Stimulated activated memory B cell treated with anti-CD40 and anti-IgM and Interleukin-4, amounts not matched to agents 10 μg/mL and 1 μg/mL and 100 μg/mL, for 72 hours (primary cell): ENCODE results near the gene VWA7.
"Not testable (repeated sequence)": the region's sequence is repeated elsewhere in the genome, so short reads cannot be mapped to it uniquely, and the experiment has no call there.

Source experiments
- ATAC-seq: fragments of 150-1000 bp; cut with Tn5 transposase; 2 replicates; pipeline ENCODE4 v1.10.0; 2021
- H3K27ac Mint-ChIP-seq: one replicate; pipeline ENCODE4 v1.8.0; 2022; ENCODE audit warnings: mild to moderate bottlenecking, mixed read lengths
- H3K27me3 Mint-ChIP-seq: one replicate; pipeline ENCODE4 v1.8.0; 2022; ENCODE audit warnings: mixed read lengths
- H3K36me3 Mint-ChIP-seq: one replicate; pipeline ENCODE4 v1.8.0; 2022; ENCODE audit warnings: mixed read lengths
- H3K4me1 Mint-ChIP-seq: one replicate; pipeline ENCODE4 v1.8.0; 2022; ENCODE audit warnings: mixed read lengths
- H3K4me3 Mint-ChIP-seq: one replicate; pipeline ENCODE4 v1.8.0; 2022; ENCODE audit warnings: mild to moderate bottlenecking, moderate library complexity, mixed read lengths
- H3K9me3 Mint-ChIP-seq: one replicate; pipeline ENCODE4 v1.8.0; 2022; ENCODE audit warnings: mixed read lengths

VWA7 gene

GRCh38 chr6:31813465-31813849 lies 36.3 kb upstream of the VWA7 start:
- peaks cover 12% of the 10 kb centered on the region for H3K36me3 Mint-ChIP-seq
- ATAC-seq, result no peak
- H3K27me3 Mint-ChIP-seq, result no peaks in the 10 kb centered on the region
- H3K4me3 Mint-ChIP-seq, result no peak overlapping the region
- H3K9me3 Mint-ChIP-seq, result no peaks in the 10 kb centered on the region
- H3K27ac Mint-ChIP-seq, result peak overlapping the region; percentile 91
- H3K4me1 Mint-ChIP-seq, result peaks cover 34% of the 10 kb centered on the region

- H3K9me3 Mint-ChIP-seq, result no peaks in the 10 kb centered on the region
- H3K4me1 Mint-ChIP-seq, result peaks cover 26% of the 10 kb centered on the region
- ATAC-seq, result no peak
- no peak overlapping the region for H3K27ac Mint-ChIP-seq
- H3K4me3 Mint-ChIP-seq, result no peak overlapping the region
- H3K27me3 Mint-ChIP-seq, result no peaks in the 10 kb centered on the region
- H3K36me3 Mint-ChIP-seq, result peaks cover 12% of the 10 kb centered on the region
Observed at GRCh38 chr6:31811645-31812044, 34.5 kb upstream of the VWA7 start.

- H3K9me3 Mint-ChIP-seq, H3K27me3 Mint-ChIP-seq, H3K27ac Mint-ChIP-seq, H3K4me3 Mint-ChIP-seq, ATAC-seq: not testable (repeated sequence)
- Mint-ChIP-seq H3K36me3 (peaks cover 12% of the 10 kb centered on the region), H3K4me1 (peaks cover 31% of the 10 kb centered on the region)
Observed at GRCh38 chr6:31808599-31808998, 31.5 kb upstream of the VWA7 start.

- Mint-ChIP-seq H3K4me1 (peaks cover 24% of the 10 kb centered on the region), H3K36me3 (peaks cover 19% of the 10 kb centered on the region)
Observed at GRCh38 chr6:31806470-31807272, 29.5 kb upstream of the VWA7 start, which contains the start of gene LSM2. Gene LSM2, minus strand, starts transcription at chr6:31806966. Its CDS starts 209 bp downstream, at chr6:31806757.

GRCh38 chr6:31805939-31806469 lies 28.9 kb upstream of the VWA7 start:
- no peaks in the 10 kb centered on the region for H3K27me3 Mint-ChIP-seq
- peaks cover 19% of the 10 kb centered on the region for H3K36me3 Mint-ChIP-seq
- H3K4me3 Mint-ChIP-seq, result peak overlapping the region; percentile 98
- H3K9me3 Mint-ChIP-seq, result no peaks in the 10 kb centered on the region
- peak; percentile 34 for ATAC-seq
- peak overlapping the region; percentile 99 for H3K27ac Mint-ChIP-seq
- peaks cover 24% of the 10 kb centered on the region for H3K4me1 Mint-ChIP-seq

More at GRCh38 chr6:31806470-31807272, 29.5 kb upstream of the VWA7 start, which contains the start of gene LSM2:
- peak; percentile 98 for ATAC-seq
- Mint-ChIP-seq H3K4me3 (peak within 1 kb of the TSS; percentile 98), H3K27ac (peak within 1 kb of the TSS; percentile 99), H3K27me3 (no peaks in the 10 kb centered on the region), H3K9me3 (no peaks in the 10 kb centered on the region)

- peaks cover 30% of the 10 kb centered on the region for H3K4me1 Mint-ChIP-seq
- H3K27me3 Mint-ChIP-seq, ATAC-seq, H3K36me3 Mint-ChIP-seq, H3K4me3 Mint-ChIP-seq, H3K9me3 Mint-ChIP-seq, H3K27ac Mint-ChIP-seq: not testable (repeated sequence)
Observed at GRCh38 chr6:31801031-31801927, 24.2 kb upstream of the VWA7 start.

GRCh38 chr6:31799781-31800180 lies 22.7 kb upstream of the VWA7 start:
- Mint-ChIP-seq H3K9me3 (no peaks in the 10 kb centered on the region), H3K36me3 (peaks cover 7% of the 10 kb centered on the region), H3K27me3 (no peaks in the 10 kb centered on the region)

GRCh38 chr6:31797588-31797987 lies 20.5 kb upstream of the VWA7 start:
- Mint-ChIP-seq H3K4me3 (no peak overlapping the region), H3K36me3 (peaks cover 3% of the 10 kb centered on the region), H3K9me3 (no peaks in the 10 kb centered on the region), H3K27me3 (no peaks in the 10 kb centered on the region), H3K27ac (peak overlapping the region; percentile 37), H3K4me1 (peaks cover 36% of the 10 kb centered on the region)
- ATAC-seq, result no peak

More at GRCh38 chr6:31799781-31800180, 22.7 kb upstream of the VWA7 start:
- no peak for ATAC-seq
- no peak overlapping the region for H3K27ac Mint-ChIP-seq
- H3K4me1 Mint-ChIP-seq, result peaks cover 22% of the 10 kb centered on the region
- no peak overlapping the region for H3K4me3 Mint-ChIP-seq

- Mint-ChIP-seq H3K27me3 (no peaks in the 10 kb centered on the region), H3K4me1 (peaks cover 42% of the 10 kb centered on the region), H3K27ac (peak overlapping the region; percentile 96), H3K4me3 (no peak overlapping the region), H3K9me3 (no peaks in the 10 kb centered on the region), H3K36me3 (peaks cover 9% of the 10 kb centered on the region)
- no peak for ATAC-seq
Observed at GRCh38 chr6:31796993-31797385, 19.9 kb upstream of the VWA7 start.

GRCh38 chr6:31795616-31796298 lies 18.6 kb upstream of the VWA7 start, which contains the start of gene VARS1:
Gene VARS1, minus strand, starts transcription at chr6:31795752. Its CDS starts 535 bp downstream, at chr6:31795217.
- Mint-ChIP-seq H3K27ac (peak within 1 kb of the TSS; percentile 96), H3K4me3 (peak within 1 kb of the TSS; percentile 84), H3K4me1 (peaks cover 54% of the 10 kb centered on the region), H3K36me3 (peaks cover 20% of the 10 kb centered on the region), H3K9me3 (no peaks in the 10 kb centered on the region), H3K27me3 (no peaks in the 10 kb centered on the region)
- peak; percentile 94 for ATAC-seq

- H3K9me3 Mint-ChIP-seq, result no peaks in the 10 kb centered on the region
- ATAC-seq, result peak; percentile 17
- peaks cover 61% of the 10 kb centered on the region for H3K4me1 Mint-ChIP-seq
- peaks cover 26% of the 10 kb centered on the region for H3K36me3 Mint-ChIP-seq
- H3K27ac Mint-ChIP-seq, result peak overlapping the region; percentile 96
- no peaks in the 10 kb centered on the region for H3K27me3 Mint-ChIP-seq
- peak overlapping the region; percentile 84 for H3K4me3 Mint-ChIP-seq
Observed at GRCh38 chr6:31794866-31795615, 17.9 kb upstream of the VWA7 start.

- Mint-ChIP-seq H3K27ac (peak overlapping the region; percentile 96), H3K4me3 (peak overlapping the region; percentile 84), H3K27me3 (no peaks in the 10 kb centered on the region), H3K4me1 (peaks cover 68% of the 10 kb centered on the region), H3K9me3 (no peaks in the 10 kb centered on the region), H3K36me3 (peaks cover 33% of the 10 kb centered on the region)
- ATAC-seq, result no peak
Observed at GRCh38 chr6:31794294-31794865, 17.3 kb upstream of the VWA7 start.

GRCh38 chr6:31793927-31794245 lies 16.8 kb upstream of the VWA7 start:
- Mint-ChIP-seq H3K4me3 (peak overlapping the region; percentile 84), H3K36me3 (peaks cover 33% of the 10 kb centered on the region), H3K27ac (peak overlapping the region; percentile 96), H3K4me1 (peaks cover 73% of the 10 kb centered on the region)
- not testable (repeated sequence) for H3K9me3 Mint-ChIP-seq, ATAC-seq, H3K27me3 Mint-ChIP-seq

- Mint-ChIP-seq H3K4me3 (peak overlapping the region; percentile 35), H3K27me3 (no peaks in the 10 kb centered on the region), H3K4me1 (peaks cover 66% of the 10 kb centered on the region), H3K9me3 (no peaks in the 10 kb centered on the region), H3K27ac (peak overlapping the region; percentile 96), H3K36me3 (peaks cover 33% of the 10 kb centered on the region)
- ATAC-seq, result no peak
Observed at GRCh38 chr6:31792761-31793171, 15.6 kb upstream of the VWA7 start.
